ENCODE data around the gene OTUD3.

GRCh38 chr1:19866758-19867157 is 15.4 kb upstream of the OTUD3 start:
- TF ChIP-seq CTCF (conservative IDR thresholded peaks at IDR 0.05 in 1 of 2, IDR thresholded peaks at IDR 0.05 in 1 of 2; ENCODE audit: extremely low read depth in 1 of 2, insufficient read depth in 1 of 2, low read depth in 1 of 2, low read length in 2 of 2) (no peak), EZH2 (IDR thresholded peaks at IDR 0.05; ENCODE audit: borderline replicate concordance, low read length) (no peak)

Data from mammary epithelial cell (primary cell).